D721Med (cell line): ENCODE results near the gene STN1.

Experiments used
- DNase-seq: peaks from one replicate; pipeline ENCODE4 v3.0.0; 2011; ENCODE audit warnings: low spot score; ENCODE audit not compliant: insufficient read length
- FAIRE-seq: peaks from 2 replicates; lab custom pipeline; 2011; peaks lifted over from hg19 to GRCh38; lab: Jason Lieb, UNC
- TF ChIP-seq, protein P1 (sequence below): IDR thresholded peaks from 2 replicates; pipeline ENCODE4 v1.5.1; 2012; ENCODE audit warnings: mild to moderate bottlenecking, control low read depth; ENCODE audit not compliant: insufficient read depth; ENCODE audit errors: missing control alignments

Gene STN1

DNA sequence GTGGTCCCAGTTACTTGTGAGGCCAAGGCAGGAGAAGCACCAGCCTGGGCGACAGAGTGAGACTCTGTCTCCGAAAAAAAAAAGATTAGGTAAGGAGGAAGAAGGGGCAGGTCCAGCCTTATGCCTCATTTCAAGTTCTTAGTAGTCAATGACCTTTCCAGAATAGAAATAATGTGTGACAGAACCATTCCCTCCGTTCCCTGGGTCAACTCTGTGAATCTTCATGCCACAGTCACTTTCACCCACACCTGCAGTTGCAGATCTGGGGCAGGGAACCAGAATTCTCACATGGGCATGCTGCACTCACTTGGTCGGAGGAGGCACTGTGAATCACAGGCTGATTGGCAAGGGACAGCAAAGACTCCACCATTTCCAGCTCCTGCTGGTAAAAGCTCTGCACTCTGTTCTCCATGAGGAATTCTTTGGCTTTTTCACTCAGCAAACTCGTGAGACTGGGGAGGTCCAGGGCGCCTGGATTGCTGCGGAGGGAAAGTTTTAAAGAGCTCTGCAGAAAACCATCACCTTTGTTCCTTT lies 20.7 kb downstream of the STN1 start:
- no peak for FAIRE-seq
- TF ChIP-seq, protein P1, sequence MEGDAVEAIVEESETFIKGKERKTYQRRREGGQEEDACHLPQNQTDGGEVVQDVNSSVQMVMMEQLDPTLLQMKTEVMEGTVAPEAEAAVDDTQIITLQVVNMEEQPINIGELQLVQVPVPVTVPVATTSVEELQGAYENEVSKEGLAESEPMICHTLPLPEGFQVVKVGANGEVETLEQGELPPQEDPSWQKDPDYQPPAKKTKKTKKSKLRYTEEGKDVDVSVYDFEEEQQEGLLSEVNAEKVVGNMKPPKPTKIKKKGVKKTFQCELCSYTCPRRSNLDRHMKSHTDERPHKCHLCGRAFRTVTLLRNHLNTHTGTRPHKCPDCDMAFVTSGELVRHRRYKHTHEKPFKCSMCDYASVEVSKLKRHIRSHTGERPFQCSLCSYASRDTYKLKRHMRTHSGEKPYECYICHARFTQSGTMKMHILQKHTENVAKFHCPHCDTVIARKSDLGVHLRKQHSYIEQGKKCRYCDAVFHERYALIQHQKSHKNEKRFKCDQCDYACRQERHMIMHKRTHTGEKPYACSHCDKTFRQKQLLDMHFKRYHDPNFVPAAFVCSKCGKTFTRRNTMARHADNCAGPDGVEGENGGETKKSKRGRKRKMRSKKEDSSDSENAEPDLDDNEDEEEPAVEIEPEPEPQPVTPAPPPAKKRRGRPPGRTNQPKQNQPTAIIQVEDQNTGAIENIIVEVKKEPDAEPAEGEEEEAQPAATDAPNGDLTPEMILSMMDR: no peak
- DNase-seq: no peak

DNA sequence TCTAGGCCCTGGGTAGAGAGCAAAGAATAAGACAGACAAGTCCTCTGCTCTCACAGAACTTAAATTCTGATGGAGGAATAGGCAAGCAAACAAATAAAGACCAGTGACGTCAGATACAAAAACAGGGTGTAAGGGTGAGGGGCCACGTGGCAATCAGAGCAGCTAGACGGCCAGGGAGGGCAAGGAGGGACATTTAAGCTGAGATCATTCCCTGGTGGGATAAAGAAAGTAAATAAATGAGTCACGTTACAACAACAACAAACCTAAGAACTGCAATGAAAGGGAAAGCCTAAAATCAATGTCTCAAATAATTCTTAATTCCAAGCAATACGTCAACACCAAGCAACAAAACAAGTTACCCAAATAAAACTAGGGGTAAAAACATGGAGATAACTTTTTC lies 21.8 kb downstream of the STN1 start:
- TF ChIP-seq, protein P1: no peak
- no peak for DNase-seq
- FAIRE-seq: no peak

DNA sequence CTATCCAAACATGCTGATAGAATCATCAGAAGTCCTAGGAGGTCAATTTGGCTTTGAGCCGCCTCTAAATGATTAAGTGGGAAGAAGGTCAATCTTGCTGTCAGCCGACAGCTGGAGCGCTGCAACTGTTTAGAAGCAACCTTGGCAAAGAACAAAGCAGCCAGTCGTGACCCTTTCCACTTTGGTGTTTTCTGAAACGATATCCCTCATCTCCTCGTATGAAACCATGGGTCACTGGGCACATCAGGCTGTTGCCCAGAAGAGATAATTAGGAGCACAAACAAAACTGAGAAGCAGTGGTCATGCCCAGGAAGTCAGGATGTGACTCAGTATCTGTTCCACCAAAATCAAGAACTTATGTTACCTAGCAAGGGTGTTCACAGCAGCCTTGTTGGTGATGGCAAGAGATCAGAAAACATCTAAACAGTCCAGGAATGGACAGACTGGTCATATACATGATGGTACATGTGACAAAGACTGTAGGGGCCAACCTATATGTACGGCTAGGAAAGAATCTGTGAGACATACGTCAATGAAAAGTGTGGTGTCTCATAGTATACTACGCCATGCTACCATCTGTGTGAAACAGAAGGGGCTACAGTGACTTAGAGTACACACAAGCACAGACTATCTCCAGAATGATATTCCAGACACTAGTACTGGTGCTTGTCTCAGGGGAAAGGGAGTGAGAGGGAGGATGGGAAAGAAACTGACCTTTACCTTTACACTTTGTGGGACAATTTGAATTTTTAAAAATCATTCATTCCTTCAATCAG lies 22.4 kb downstream of the STN1 start:
- FAIRE-seq: no peak

DNA sequence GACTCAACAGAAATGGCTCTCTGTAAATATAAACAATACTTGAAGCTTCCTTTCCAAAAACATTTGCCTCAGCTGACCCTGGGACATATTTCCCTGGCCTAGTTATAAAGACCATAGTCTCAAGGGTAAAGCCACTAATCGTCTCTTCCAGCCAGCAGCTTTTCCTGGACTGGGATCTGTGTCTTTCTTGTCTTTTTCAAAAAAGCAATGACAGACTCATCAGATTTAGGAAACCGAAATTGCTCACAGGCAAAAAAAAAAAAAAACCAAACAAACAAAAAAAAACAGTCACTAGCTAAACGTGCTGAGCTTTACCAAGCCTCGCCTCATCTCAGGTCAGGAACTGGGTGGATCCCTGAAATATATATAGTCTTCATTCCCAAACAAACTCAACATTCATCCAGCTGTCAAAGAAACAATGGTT lies 23.5 kb downstream of the STN1 start:
- TF ChIP-seq, protein P1: no peak
- DNase-seq (no peak), FAIRE-seq (no peak)

More for the DNA sequence above, 22.4 kb downstream of the STN1 start:
- no peak for DNase-seq
- TF ChIP-seq, protein P1: no peak

DNA sequence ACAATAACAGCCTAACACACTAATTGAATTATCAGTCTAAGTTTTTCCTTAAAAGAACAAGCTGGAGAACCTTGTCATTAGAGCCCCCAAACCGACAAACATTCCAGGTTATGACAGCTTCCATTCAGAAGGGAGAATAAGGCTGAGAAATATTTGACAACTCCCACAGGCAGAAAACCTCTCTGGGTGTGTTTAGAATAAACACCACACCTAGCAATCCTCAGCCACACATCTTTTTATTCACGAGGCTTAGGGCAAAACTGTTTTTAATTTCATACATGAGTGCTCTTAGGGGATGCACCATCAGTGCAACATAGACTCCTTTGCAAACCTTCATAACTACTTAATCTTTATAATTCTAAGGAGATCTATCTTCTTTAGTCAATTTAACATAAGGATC lies 24.2 kb downstream of the STN1 start:
- FAIRE-seq: no peak
- no peak for DNase-seq
- TF ChIP-seq, protein P1: no peak

DNA sequence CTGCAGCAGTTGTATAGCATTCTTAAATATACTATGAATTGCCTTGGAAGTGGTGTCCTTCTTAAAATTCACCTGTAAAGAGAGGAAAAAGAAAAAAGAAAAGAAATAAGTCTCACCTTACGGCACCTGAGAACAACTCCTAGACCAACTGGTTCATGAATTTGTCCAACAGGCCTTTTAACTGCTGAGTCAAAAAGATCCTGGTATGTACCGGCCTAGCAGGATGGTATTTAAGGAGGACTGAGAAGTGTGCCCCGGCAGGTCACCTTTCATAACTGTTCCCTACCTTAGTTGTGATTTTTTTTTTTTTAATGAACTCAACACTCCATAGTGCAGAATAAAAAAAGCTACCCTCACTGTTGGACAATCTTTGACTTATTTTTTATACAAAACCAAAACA lies 25.8 kb downstream of the STN1 start:
- FAIRE-seq (no peak), DNase-seq (no peak)
- TF ChIP-seq, protein P1: no peak

DNA sequence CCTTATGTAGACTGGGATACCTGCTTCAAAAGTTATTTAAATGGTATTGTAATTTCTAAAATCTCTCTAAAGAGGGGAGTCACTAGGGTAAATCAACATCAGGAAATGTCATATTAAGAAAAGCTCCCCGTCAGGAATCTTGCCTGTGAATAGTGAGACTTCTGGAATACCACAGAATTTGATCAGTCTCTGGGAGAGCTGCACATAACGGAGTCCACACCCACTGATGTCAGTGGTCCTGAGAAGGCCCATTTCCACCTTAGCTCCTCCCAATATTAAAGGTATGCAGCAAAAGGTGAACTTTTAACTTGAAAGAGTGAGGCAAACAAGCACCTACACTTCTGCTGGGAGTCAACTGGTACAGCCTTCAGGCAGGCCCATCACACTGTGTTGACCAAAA lies 27.3 kb downstream of the STN1 start:
- TF ChIP-seq, protein P1: no peak
- DNase-seq (no peak), FAIRE-seq (no peak)
